GM12873 (cell line): ENCODE results near the gene PIK3R5.

Experiments
- CTCF ChIP-seq: IDR thresholded peaks from 2 replicates; pipeline ENCODE4 v1.5.1; 2012; ENCODE audit warnings: low read depth, mild to moderate bottlenecking, moderate library complexity, low read length, control low read depth; ENCODE audit not compliant: insufficient read depth; ENCODE audit errors: missing control alignments

PIK3R5 gene

GRCh38 chr17:8875957-8876356 lies 89.5 kb downstream of the PIK3R5 start:
- no peak for TF ChIP-seq CTCF

DNA sequence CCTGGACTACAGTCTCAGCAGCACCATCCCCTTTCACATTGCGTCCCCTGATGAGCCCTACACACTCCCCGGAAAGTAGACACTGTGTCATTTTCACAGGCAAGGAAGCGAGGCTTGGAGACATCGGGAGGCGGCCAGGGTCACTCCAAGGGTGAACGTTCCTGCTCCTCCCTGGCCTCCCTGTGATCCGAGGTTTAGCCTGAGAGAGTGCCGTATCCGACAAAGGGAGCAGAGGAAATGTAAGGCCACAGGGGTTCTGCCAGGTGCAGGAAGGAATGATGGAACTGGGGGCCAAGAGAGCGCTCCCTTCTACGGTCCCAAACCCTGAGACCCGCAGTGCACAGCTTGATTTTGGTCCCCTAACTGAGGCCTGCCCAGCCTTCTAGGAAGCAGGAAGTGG lies 90.1 kb downstream of the PIK3R5 start:
- no peak for TF ChIP-seq CTCF

- TF ChIP-seq CTCF = no peak
These were observed 91.4 kb downstream of the PIK3R5 start for GRCh38 chr17:8873801-8874715.

- no peak for TF ChIP-seq CTCF
These were observed 92.6 kb downstream of the PIK3R5 start for GRCh38 chr17:8872705-8873435.

- no peak for TF ChIP-seq CTCF
These were observed 93.3 kb downstream of the PIK3R5 start for GRCh38 chr17:8872036-8872704.

- no peak for TF ChIP-seq CTCF
These were observed 94.4 kb downstream of the PIK3R5 start for GRCh38 chr17:8871081-8871581.

- no peak for TF ChIP-seq CTCF
These were observed 95.0 kb downstream of the PIK3R5 start for GRCh38 chr17:8870406-8871040.
